ENCODE data around the gene TBX2.
"Not testable (repeated sequence)": the region's sequence is repeated elsewhere in the genome, so short reads cannot be mapped to it uniquely, and the experiment has no call there.

The TBX2 gene

GRCh38 chr17:61399131-61400065 is at the start of gene TBX2:
Gene TBX2 (plus strand): TSS chr17:61399843. CDS start chr17:61400177, 334 bp downstream.
- Mint-ChIP-seq H3K27ac (peak within 1 kb of the TSS; percentile 82), H3K4me1 (ENCODE audit: low read depth) (peaks cover 24% of the 10 kb centered on the region)

GRCh38 chr17:61351745-61352407 is 47.8 kb upstream of the TBX2 start:
- H3K4me3 Mint-ChIP-seq, result no peak overlapping the region
- no peaks in the 10 kb centered on the region for H3K4me1 Mint-ChIP-seq (ENCODE audit: low read depth)
- H3K27me3 Mint-ChIP-seq (ENCODE audit: low read depth), result peaks cover 3% of the 10 kb centered on the region
- no peaks in the 10 kb centered on the region for H3K9me3 Mint-ChIP-seq
- no peaks in the 10 kb centered on the region for H3K36me3 Mint-ChIP-seq (ENCODE audit: low read depth)
- no peak overlapping the region for H3K27ac Mint-ChIP-seq

More at GRCh38 chr17:61399131-61400065, at the start of gene TBX2:
- peaks cover 66% of the 10 kb centered on the region for H3K27me3 Mint-ChIP-seq (ENCODE audit: low read depth)
- peak within 1 kb of the TSS; percentile 37 for H3K4me3 Mint-ChIP-seq
- H3K36me3 Mint-ChIP-seq (ENCODE audit: low read depth), result peaks cover 2% of the 10 kb centered on the region
- no peaks in the 10 kb centered on the region for H3K9me3 Mint-ChIP-seq

GRCh38 chr17:61352408-61352770 is 47.3 kb upstream of the TBX2 start:
- no peak overlapping the region for H3K27ac Mint-ChIP-seq
- H3K4me1 Mint-ChIP-seq (ENCODE audit: low read depth), result no peaks in the 10 kb centered on the region
- no peaks in the 10 kb centered on the region for H3K9me3 Mint-ChIP-seq
- H3K36me3 Mint-ChIP-seq (ENCODE audit: low read depth), result no peaks in the 10 kb centered on the region
- peaks cover 3% of the 10 kb centered on the region for H3K27me3 Mint-ChIP-seq (ENCODE audit: low read depth)
- no peak overlapping the region for H3K4me3 Mint-ChIP-seq

- H3K9me3 Mint-ChIP-seq, result no peaks in the 10 kb centered on the region
- no peaks in the 10 kb centered on the region for H3K4me1 Mint-ChIP-seq (ENCODE audit: low read depth)
- H3K27ac Mint-ChIP-seq, result no peak overlapping the region
- no peak overlapping the region for H3K4me3 Mint-ChIP-seq
- H3K36me3 Mint-ChIP-seq (ENCODE audit: low read depth), result no peaks in the 10 kb centered on the region
- H3K27me3 Mint-ChIP-seq (ENCODE audit: low read depth), result peaks cover 3% of the 10 kb centered on the region
Measured at GRCh38 chr17:61352781-61353491, 46.7 kb upstream of the TBX2 start.

- Mint-ChIP-seq H3K9me3 (no peaks in the 10 kb centered on the region), H3K27ac (no peak overlapping the region), H3K4me1 (ENCODE audit: low read depth) (no peaks in the 10 kb centered on the region), H3K36me3 (ENCODE audit: low read depth) (no peaks in the 10 kb centered on the region), H3K4me3 (no peak overlapping the region), H3K27me3 (ENCODE audit: low read depth) (no peaks in the 10 kb centered on the region)
Measured at GRCh38 chr17:61353615-61354014, 46.0 kb upstream of the TBX2 start.

- Mint-ChIP-seq H3K4me3 (no peak overlapping the region), H3K27me3 (ENCODE audit: low read depth) (no peaks in the 10 kb centered on the region), H3K9me3 (no peaks in the 10 kb centered on the region), H3K36me3 (ENCODE audit: low read depth) (no peaks in the 10 kb centered on the region), H3K4me1 (ENCODE audit: low read depth) (peaks cover 1% of the 10 kb centered on the region), H3K27ac (no peak overlapping the region)
Measured at GRCh38 chr17:61354895-61355874, 44.5 kb upstream of the TBX2 start.

- not testable (repeated sequence) for H3K9me3 Mint-ChIP-seq; H3K27me3 Mint-ChIP-seq (ENCODE audit: low read depth); H3K36me3 Mint-ChIP-seq (ENCODE audit: low read depth); H3K27ac Mint-ChIP-seq; H3K4me3 Mint-ChIP-seq; H3K4me1 Mint-ChIP-seq (ENCODE audit: low read depth)
Measured at GRCh38 chr17:61357061-61357460, 42.6 kb upstream of the TBX2 start.

GRCh38 chr17:61359513-61359912 is 40.1 kb upstream of the TBX2 start:
- H3K4me1 Mint-ChIP-seq (ENCODE audit: low read depth); H3K4me3 Mint-ChIP-seq; H3K36me3 Mint-ChIP-seq (ENCODE audit: low read depth); H3K9me3 Mint-ChIP-seq; H3K27me3 Mint-ChIP-seq (ENCODE audit: low read depth); H3K27ac Mint-ChIP-seq: not testable (repeated sequence)

- peaks cover 1% of the 10 kb centered on the region for H3K4me1 Mint-ChIP-seq (ENCODE audit: low read depth)
- no peaks in the 10 kb centered on the region for H3K27me3 Mint-ChIP-seq (ENCODE audit: low read depth)
- no peaks in the 10 kb centered on the region for H3K36me3 Mint-ChIP-seq (ENCODE audit: low read depth)
- no peaks in the 10 kb centered on the region for H3K9me3 Mint-ChIP-seq
- H3K4me3 Mint-ChIP-seq, result no peak overlapping the region
- H3K27ac Mint-ChIP-seq, result no peak overlapping the region
Measured at GRCh38 chr17:61360318-61360943, 39.2 kb upstream of the TBX2 start.

GRCh38 chr17:61361084-61361483 is 38.6 kb upstream of the TBX2 start:
- H3K4me3 Mint-ChIP-seq, result no peak overlapping the region

GRCh38 chr17:61362396-61362795 is 37.2 kb upstream of the TBX2 start:
- no peaks in the 10 kb centered on the region for H3K27me3 Mint-ChIP-seq (ENCODE audit: low read depth)
- H3K4me3 Mint-ChIP-seq, result no peak overlapping the region
- peaks cover 1% of the 10 kb centered on the region for H3K4me1 Mint-ChIP-seq (ENCODE audit: low read depth)
- no peaks in the 10 kb centered on the region for H3K9me3 Mint-ChIP-seq
- H3K36me3 Mint-ChIP-seq (ENCODE audit: low read depth), result no peaks in the 10 kb centered on the region
- H3K27ac Mint-ChIP-seq, result no peak overlapping the region

More at GRCh38 chr17:61361084-61361483, 38.6 kb upstream of the TBX2 start:
- H3K27me3 Mint-ChIP-seq (ENCODE audit: low read depth), result no peaks in the 10 kb centered on the region
- no peak overlapping the region for H3K27ac Mint-ChIP-seq
- no peaks in the 10 kb centered on the region for H3K36me3 Mint-ChIP-seq (ENCODE audit: low read depth)
- H3K4me1 Mint-ChIP-seq (ENCODE audit: low read depth), result peaks cover 1% of the 10 kb centered on the region
- no peaks in the 10 kb centered on the region for H3K9me3 Mint-ChIP-seq

- peaks cover 1% of the 10 kb centered on the region for H3K4me1 Mint-ChIP-seq (ENCODE audit: low read depth)
- no peaks in the 10 kb centered on the region for H3K36me3 Mint-ChIP-seq (ENCODE audit: low read depth)
- no peak overlapping the region for H3K27ac Mint-ChIP-seq
- H3K27me3 Mint-ChIP-seq (ENCODE audit: low read depth), result no peaks in the 10 kb centered on the region
- H3K9me3 Mint-ChIP-seq, result no peaks in the 10 kb centered on the region
- no peak overlapping the region for H3K4me3 Mint-ChIP-seq
Measured at GRCh38 chr17:61362852-61363600, 36.6 kb upstream of the TBX2 start.

Measured in T-helper 1 cell treated with Interleukin-12 subunit alpha and Interleukin-12 subunit beta and Interleukin-4 antibody, amounts not matched to agents 30 μg/mL and 1 μg/mL, for 36 hours (primary cell).